GM12872 (cell line): ENCODE measurements around the gene FXYD4.

Experiments
- CTCF ChIP-seq: IDR thresholded peaks from 3 replicates; pipeline ENCODE4 v1.5.1; 2011; ENCODE audit warnings: low read depth, mild to moderate bottlenecking, low read length, moderate library complexity; ENCODE audit not compliant: insufficient read depth

Gene FXYD4

DNA sequence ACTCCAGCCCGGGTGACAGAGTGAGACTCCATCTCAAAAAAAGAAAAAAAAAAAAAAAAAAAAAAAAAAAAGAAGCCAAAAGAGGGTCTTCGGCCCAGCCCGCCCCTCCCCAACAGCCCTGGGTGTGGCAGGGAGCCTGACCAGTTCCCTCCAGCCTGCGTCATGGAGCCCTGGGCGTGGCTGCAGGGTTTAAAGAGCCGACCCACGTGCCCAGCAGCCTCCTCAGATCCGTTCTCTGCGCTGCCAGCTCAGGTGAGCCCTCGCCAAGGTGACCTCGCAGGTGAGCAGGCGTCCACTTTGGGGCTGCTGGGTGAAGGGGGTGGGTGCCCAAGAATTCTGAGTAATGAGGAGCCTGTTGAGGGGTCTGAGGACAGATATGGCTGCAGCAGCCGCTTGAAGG, at the start of gene FXYD4:
FXYD4 (plus strand) TSS at position 219 of the 400 bp plus-strand sequence. CDS start 2,111 bp downstream, outside the sequence.
- no peak for TF ChIP-seq CTCF

GRCh38 chr10:43322331-43322730, 49.1 kb upstream of the FXYD4 start:
- no peak for TF ChIP-seq CTCF

DNA sequence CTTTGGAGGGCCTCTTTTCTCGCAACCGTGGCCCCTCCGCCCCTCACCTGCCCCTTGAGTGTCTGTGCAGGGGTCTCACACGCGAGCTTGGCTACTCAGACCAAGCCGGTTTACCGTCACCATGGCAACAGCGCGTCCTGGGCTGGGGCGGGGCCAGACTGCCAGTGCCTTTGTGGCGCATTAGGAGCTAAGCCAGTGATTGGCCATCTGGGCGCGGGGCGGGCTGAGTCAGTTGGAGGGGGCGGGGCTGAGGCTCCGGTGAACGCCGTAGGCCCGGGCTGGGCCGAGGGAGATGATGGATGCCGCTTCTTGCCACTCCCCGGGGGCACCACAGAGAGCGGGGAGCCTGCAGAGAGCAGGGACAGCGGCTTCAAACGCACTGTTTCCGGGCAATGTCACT, 48.7 kb upstream of the FXYD4 start:
- TF ChIP-seq CTCF = no peak

DNA sequence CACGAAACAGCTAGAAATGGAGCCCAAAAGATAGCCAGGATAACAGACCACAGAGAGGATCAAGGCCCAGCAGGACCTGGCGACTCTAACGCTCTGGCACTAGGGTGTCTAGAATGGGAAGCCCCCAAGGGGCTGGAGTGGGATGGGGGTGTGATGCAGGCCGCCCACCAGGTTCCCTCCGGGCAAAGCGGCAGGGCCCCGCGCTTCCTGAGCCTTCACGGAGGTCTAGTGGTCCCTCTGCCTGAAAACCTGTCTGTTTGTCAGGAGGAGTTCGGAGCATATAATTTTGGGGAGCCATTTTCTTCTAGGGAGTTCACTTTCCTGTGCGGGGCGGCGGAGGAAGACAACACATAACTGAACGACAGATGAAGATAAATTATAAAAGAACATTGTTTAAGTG, 48.2 kb upstream of the FXYD4 start:
- TF ChIP-seq CTCF = no peak

- no peak for TF ChIP-seq CTCF
These were observed 46.6 kb upstream of the FXYD4 start for GRCh38 chr10:43324876-43325275.

DNA sequence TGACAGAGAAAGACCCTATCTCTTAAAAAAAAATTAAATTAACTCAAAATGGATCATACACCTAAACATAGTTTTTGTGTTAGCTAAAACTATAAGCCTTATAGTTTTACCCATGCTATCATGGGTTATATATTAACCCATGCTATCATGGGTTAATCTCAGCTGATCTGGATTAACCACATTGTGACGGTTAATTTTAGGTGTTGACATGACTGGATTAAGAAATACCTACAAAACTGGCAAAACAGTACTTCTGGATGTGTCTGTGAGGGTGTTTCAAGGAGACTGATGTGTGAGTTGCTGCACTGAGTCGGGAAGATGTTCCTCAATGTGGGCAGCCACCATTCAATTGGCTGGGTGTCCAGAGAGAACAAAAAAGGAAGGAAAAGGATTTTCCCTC, 44.3 kb upstream of the FXYD4 start:
- no peak for TF ChIP-seq CTCF

GRCh38 chr10:43327986-43328385, 43.5 kb upstream of the FXYD4 start:
- no peak for TF ChIP-seq CTCF

GRCh38 chr10:43333653-43334052, 37.8 kb upstream of the FXYD4 start:
- TF ChIP-seq CTCF = no peak
